A673 (cell line): ENCODE results near the gene CDC37L1. TPM values are rescaled to one million over a fixed set of nuclear protein-coding genes. Genes with fewer than 3 reads are reported as not detected.
"Not testable (repeated sequence)": the region's sequence is repeated elsewhere in the genome, so short reads cannot be mapped to it uniquely, and the experiment has no call there.

Experiments
- BruUV-seq: library from RNA; stranded (reverse); fragments of 400-500 nt; replicated peaks from 2 replicates; lab custom pipeline; 2021; lab: Mats Ljungman, UMichigan
- CTCF ChIA-PET: fragments of 300-600 bp; sonication (Branson Sonifier 250); formaldehyde crosslinking; loops from one replicate; lab custom pipeline; 2022; ENCODE audit warnings: antibody characterized with exemption; lab: Charles Lee
- POLR2A ChIA-PET: fragments of 300-600 bp; sonication (Branson Sonifier 250); formaldehyde crosslinking; loops from one replicate; lab custom pipeline; 2022; ENCODE audit warnings: antibody characterized with exemption; ENCODE audit not compliant: low non-redundant PET; lab: Charles Lee
- DNase-seq: peaks from one replicate; pipeline ENCODE4 v3.0.0-alpha.2; 2015; ENCODE audit warnings: low spot score
- H3K27ac ChIP-seq: fragments of 200-600 bp; sonication (generic); 2 replicates; pipeline ENCODE4 v1.5.1; 2016; ENCODE audit warnings: mixed run types, low read depth, mild to moderate bottlenecking, mixed read lengths, antibody characterized with exemption, low read length; ENCODE audit not compliant: poor library complexity, severe bottlenecking
- H3K27me3 ChIP-seq: fragments of 200-600 bp; sonication (generic); replicated peaks from 2 replicates; pipeline ENCODE4 v1.6.1; 2017; ENCODE audit warnings: mixed run types, low read depth, mild to moderate bottlenecking, mixed read lengths, antibody characterized with exemption, low read length; ENCODE audit not compliant: insufficient read depth, poor library complexity
- H3K36me3 ChIP-seq: fragments of 200-600 bp; sonication (generic); 2 replicates; pipeline ENCODE4 v1.6.1; 2016; ENCODE audit warnings: mixed run types, mild to moderate bottlenecking, mixed read lengths, antibody characterized with exemption, low read length; ENCODE audit not compliant: insufficient read depth, poor library complexity, severe bottlenecking
- H3K4me1 ChIP-seq: fragments of 200-600 bp; sonication (generic); 2 replicates; pipeline ENCODE4 v1.6.1; 2017; ENCODE audit warnings: mixed run types, mild to moderate bottlenecking, mixed read lengths, antibody characterized with exemption, low read length; ENCODE audit not compliant: insufficient read depth, poor library complexity, severe bottlenecking
- H3K4me3 ChIP-seq: fragments of 200-600 bp; sonication (generic); 2 replicates; pipeline ENCODE4 v1.5.1; 2016; ENCODE audit warnings: low read depth, mixed run types, mild to moderate bottlenecking, mixed read lengths, low read length; ENCODE audit not compliant: poor library complexity, severe bottlenecking
- H3K9me3 ChIP-seq: fragments of 200-600 bp; sonication (generic); 2 replicates; pipeline ENCODE4 v1.6.1; 2016; ENCODE audit warnings: mixed run types, low read depth, mild to moderate bottlenecking, mixed read lengths, antibody characterized with exemption, low read length; ENCODE audit not compliant: poor library complexity, severe bottlenecking
- EZH2 ChIP-seq: fragments of 200-600 bp; sonication (generic); IDR thresholded peaks from 2 replicates; pipeline ENCODE4 v1.6.1; 2017; ENCODE audit warnings: borderline replicate concordance, low read depth, mild to moderate bottlenecking, mixed read lengths, antibody characterized with exemption, low read length; ENCODE audit not compliant: poor library complexity, severe bottlenecking
- intact Hi-C: fragments of 100-400 bp; cut with micrococcal nuclease; formaldehyde crosslinking; loops from one replicate; pipeline ENCODE4 v1.10.0; 2022; ENCODE audit not compliant: unreplicated experiment
- total RNA-seq: library from RNA; stranded (reverse); gene quantifications from 2 replicates; pipeline ENCODE4 v1.2.3, GENCODE V29; 2021
- TF ChIP-seq, protein P1 (sequence below): fragments of 300-800, 200-600 bp; sonication (generic); conservative IDR thresholded peaks from 2 replicates; pipeline ENCODE4 v1.5.1; 2017; ENCODE audit warnings: low read depth, mild to moderate bottlenecking, antibody characterized with exemption, low read length, moderate library complexity, mixed read lengths

Gene CDC37L1
- total RNA-seq, 1 experiment from 2014 or later: 28.7 TPM

GRCh38 chr9:4656621-4657020, 22.7 kb upstream of the CDC37L1 start:
- BruUV-seq: no TSS peak
- Histone ChIP-seq H3K9me3 (no peaks in the 10 kb centered on the region), H3K27me3 (no peaks in the 10 kb centered on the region), H3K4me3 (no peak overlapping the region), H3K4me1 (peaks cover 57% of the 10 kb centered on the region), H3K27ac (peak overlapping the region; percentile 99), H3K36me3 (peaks cover 36% of the 10 kb centered on the region)
- TF ChIP-seq, protein P1, sequence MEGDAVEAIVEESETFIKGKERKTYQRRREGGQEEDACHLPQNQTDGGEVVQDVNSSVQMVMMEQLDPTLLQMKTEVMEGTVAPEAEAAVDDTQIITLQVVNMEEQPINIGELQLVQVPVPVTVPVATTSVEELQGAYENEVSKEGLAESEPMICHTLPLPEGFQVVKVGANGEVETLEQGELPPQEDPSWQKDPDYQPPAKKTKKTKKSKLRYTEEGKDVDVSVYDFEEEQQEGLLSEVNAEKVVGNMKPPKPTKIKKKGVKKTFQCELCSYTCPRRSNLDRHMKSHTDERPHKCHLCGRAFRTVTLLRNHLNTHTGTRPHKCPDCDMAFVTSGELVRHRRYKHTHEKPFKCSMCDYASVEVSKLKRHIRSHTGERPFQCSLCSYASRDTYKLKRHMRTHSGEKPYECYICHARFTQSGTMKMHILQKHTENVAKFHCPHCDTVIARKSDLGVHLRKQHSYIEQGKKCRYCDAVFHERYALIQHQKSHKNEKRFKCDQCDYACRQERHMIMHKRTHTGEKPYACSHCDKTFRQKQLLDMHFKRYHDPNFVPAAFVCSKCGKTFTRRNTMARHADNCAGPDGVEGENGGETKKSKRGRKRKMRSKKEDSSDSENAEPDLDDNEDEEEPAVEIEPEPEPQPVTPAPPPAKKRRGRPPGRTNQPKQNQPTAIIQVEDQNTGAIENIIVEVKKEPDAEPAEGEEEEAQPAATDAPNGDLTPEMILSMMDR: no peak
- no peak for TF ChIP-seq EZH2
- intact Hi-C loops: loop anchor here (1.0 to 2.0 kb wide), 2 partner anchors 25 to 84 kb away; partner anchors contain the start of gene AK3
- DNase-seq: no peak
- ChIA-PET POLR2A (interaction anchor here (0.5 to 1.6 kb wide), 5 partner anchors 9 to 100 kb away, joined by 3 to 15 read pairs (median 3); partner anchors contain the start of genes CDC37L1 and SPATA6L), CTCF (interaction anchor here (1.5 kb wide), 1 partner anchor 52 kb away, joined by 4 read pairs; no protein-coding TSS in a partner anchor)

GRCh38 chr9:4657426-4658159, 21.8 kb upstream of the CDC37L1 start:
- DNase-seq: no peak
- ChIA-PET CTCF (no interaction called here), POLR2A (no interaction called here)
- H3K4me3 ChIP-seq: no peak overlapping the region
- no peaks in the 10 kb centered on the region for H3K9me3 ChIP-seq
- peaks cover 27% of the 10 kb centered on the region for H3K36me3 ChIP-seq
- TF ChIP-seq, protein P1: no peak
- TF ChIP-seq EZH2: no peak
- H3K27me3 ChIP-seq: no peaks in the 10 kb centered on the region
- BruUV-seq: no TSS peak
- H3K27ac ChIP-seq: peak overlapping the region; percentile 99
- intact Hi-C loops: loop anchor here (2.0 kb wide), 1 partner anchor 83 kb away; the partner anchor contains the start of gene AK3
- peaks cover 58% of the 10 kb centered on the region for H3K4me1 ChIP-seq

DNA sequence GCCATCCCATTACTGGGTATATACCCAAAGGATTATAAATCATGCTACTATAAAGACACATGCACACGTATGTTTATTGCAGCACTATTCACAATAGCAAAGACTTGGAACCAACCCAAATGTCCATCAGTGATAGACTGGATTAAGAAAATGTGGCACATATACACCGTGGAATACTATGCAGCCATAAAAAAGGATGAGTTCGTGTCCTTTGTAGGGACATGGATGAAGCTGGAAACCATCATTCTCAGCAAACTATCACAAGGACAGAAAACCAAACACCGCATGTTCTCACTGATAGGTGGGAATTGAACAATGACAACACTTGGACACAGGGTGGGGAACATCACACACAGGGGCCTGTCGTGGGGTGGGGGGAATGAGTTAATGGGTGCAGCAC, 18.7 kb upstream of the CDC37L1 start:
- BruUV-seq, POLR2A ChIA-PET, intact Hi-C loops, H3K27me3 ChIP-seq, DNase-seq, CTCF ChIA-PET, H3K4me3 ChIP-seq, H3K9me3 ChIP-seq: not testable (repeated sequence)
- H3K36me3 ChIP-seq: peaks cover 18% of the 10 kb centered on the region
- H3K4me1 ChIP-seq: peaks cover 33% of the 10 kb centered on the region
- peak overlapping the region; percentile 98 for H3K27ac ChIP-seq
